ENCODE data around the gene CCDC141.

The CCDC141 gene

GRCh38 chr2:178880257-178880656 is 169.7 kb downstream of the CCDC141 start:
- H3K36me3 ChIP-seq (ENCODE audit: control insufficient read depth, insufficient read depth, low read length): no peaks in the 10 kb centered on the region

GRCh38 chr2:178877874-178878273 is 172.1 kb downstream of the CCDC141 start:
- no peaks in the 10 kb centered on the region for H3K27me3 ChIP-seq (ENCODE audit: control insufficient read depth, insufficient read depth, low read length, poor library complexity, severe bottlenecking)
- H3K4me1 ChIP-seq (ENCODE audit: control insufficient read depth, insufficient read depth, low read length): no peaks in the 10 kb centered on the region
- no peak overlapping the region for H3K4me3 ChIP-seq (ENCODE audit: insufficient read depth, low read depth, low read length)
- H3K36me3 ChIP-seq (ENCODE audit: control insufficient read depth, insufficient read depth, low read length): no peaks in the 10 kb centered on the region
- WGBS, 2 experiments: 88 to 89% methylated on average over 2 of the region's 2 CpGs
- no peaks in the 10 kb centered on the region for H3K9me3 ChIP-seq (ENCODE audit: control insufficient read depth, low read length)
- H3K27ac ChIP-seq (ENCODE audit: insufficient read depth, low read depth, low read length, poor library complexity, severe bottlenecking): no peak overlapping the region

More at GRCh38 chr2:178880257-178880656, 169.7 kb downstream of the CCDC141 start:
- Histone ChIP-seq H3K4me1 (ENCODE audit: control insufficient read depth, insufficient read depth, low read length) (no peaks in the 10 kb centered on the region), H3K27ac (ENCODE audit: insufficient read depth, low read depth, low read length, poor library complexity, severe bottlenecking) (no peak overlapping the region), H3K4me3 (ENCODE audit: insufficient read depth, low read depth, low read length) (no peak overlapping the region), H3K27me3 (ENCODE audit: control insufficient read depth, insufficient read depth, low read length, poor library complexity, severe bottlenecking) (no peaks in the 10 kb centered on the region), H3K9me3 (ENCODE audit: control insufficient read depth, low read length) (no peaks in the 10 kb centered on the region)
- 91% methylated on average over 3 of the region's 3 CpGs for WGBS, 2 experiments

- Histone ChIP-seq H3K27me3 (ENCODE audit: control insufficient read depth, insufficient read depth, low read length, poor library complexity, severe bottlenecking) (no peaks in the 10 kb centered on the region), H3K27ac (ENCODE audit: insufficient read depth, low read depth, low read length, poor library complexity, severe bottlenecking) (no peak overlapping the region), H3K9me3 (ENCODE audit: control insufficient read depth, low read length) (no peaks in the 10 kb centered on the region), H3K4me1 (ENCODE audit: control insufficient read depth, insufficient read depth, low read length) (no peaks in the 10 kb centered on the region), H3K36me3 (ENCODE audit: control insufficient read depth, insufficient read depth, low read length) (no peaks in the 10 kb centered on the region), H3K4me3 (ENCODE audit: insufficient read depth, low read depth, low read length) (no peak overlapping the region)
- WGBS, 2 experiments: 89 to 90% methylated on average over 8 of the region's 8 CpGs
Measured at GRCh38 chr2:178874529-178875240, 175.3 kb downstream of the CCDC141 start.

GRCh38 chr2:178873912-178874311 is 176.0 kb downstream of the CCDC141 start:
- 100% methylated on average over 1 to 3 of the region's 3 CpGs for WGBS, 2 experiments
- Histone ChIP-seq H3K27ac (ENCODE audit: insufficient read depth, low read depth, low read length, poor library complexity, severe bottlenecking) (no peak overlapping the region), H3K9me3 (ENCODE audit: control insufficient read depth, low read length) (no peaks in the 10 kb centered on the region), H3K4me3 (ENCODE audit: insufficient read depth, low read depth, low read length) (no peak overlapping the region), H3K27me3 (ENCODE audit: control insufficient read depth, insufficient read depth, low read length, poor library complexity, severe bottlenecking) (no peaks in the 10 kb centered on the region), H3K4me1 (ENCODE audit: control insufficient read depth, insufficient read depth, low read length) (no peaks in the 10 kb centered on the region), H3K36me3 (ENCODE audit: control insufficient read depth, insufficient read depth, low read length) (no peaks in the 10 kb centered on the region)

GRCh38 chr2:178871536-178871935 is 178.4 kb downstream of the CCDC141 start:
- H3K4me3 ChIP-seq (ENCODE audit: insufficient read depth, low read depth, low read length): no peak overlapping the region
- H3K27ac ChIP-seq (ENCODE audit: insufficient read depth, low read depth, low read length, poor library complexity, severe bottlenecking): no peak overlapping the region
- no peaks in the 10 kb centered on the region for H3K9me3 ChIP-seq (ENCODE audit: control insufficient read depth, low read length)
- H3K4me1 ChIP-seq (ENCODE audit: control insufficient read depth, insufficient read depth, low read length): no peaks in the 10 kb centered on the region
- no peaks in the 10 kb centered on the region for H3K36me3 ChIP-seq (ENCODE audit: control insufficient read depth, insufficient read depth, low read length)
- 97 to 100% methylated on average over 1 of the region's 1 CpG for WGBS, 2 experiments
- no peaks in the 10 kb centered on the region for H3K27me3 ChIP-seq (ENCODE audit: control insufficient read depth, insufficient read depth, low read length, poor library complexity, severe bottlenecking)

- whole genome bisulfite sequencing, 2 experiments: 83 to 88% methylated on average over 2 to 3 of the region's 3 CpGs
- H3K27me3 ChIP-seq (ENCODE audit: control insufficient read depth, insufficient read depth, low read length, poor library complexity, severe bottlenecking): no peaks in the 10 kb centered on the region
- no peaks in the 10 kb centered on the region for H3K4me1 ChIP-seq (ENCODE audit: control insufficient read depth, insufficient read depth, low read length)
- H3K4me3 ChIP-seq (ENCODE audit: insufficient read depth, low read depth, low read length): no peak overlapping the region
- no peaks in the 10 kb centered on the region for H3K9me3 ChIP-seq (ENCODE audit: control insufficient read depth, low read length)
- H3K27ac ChIP-seq (ENCODE audit: insufficient read depth, low read depth, low read length, poor library complexity, severe bottlenecking): no peak overlapping the region
- H3K36me3 ChIP-seq (ENCODE audit: control insufficient read depth, insufficient read depth, low read length): no peaks in the 10 kb centered on the region
Measured at GRCh38 chr2:178870703-178871102, 179.2 kb downstream of the CCDC141 start.

GRCh38 chr2:178865999-178866398 is 183.9 kb downstream of the CCDC141 start:
- whole genome bisulfite sequencing, 2 experiments: 86% methylated on average over 2 of the region's 2 CpGs; no CpG with 5 or more reads in 1 of the 2 experiments
- no peak overlapping the region for H3K4me3 ChIP-seq (ENCODE audit: insufficient read depth, low read depth, low read length)
- H3K4me1 ChIP-seq (ENCODE audit: control insufficient read depth, insufficient read depth, low read length): peaks cover 6% of the 10 kb centered on the region
- H3K27ac ChIP-seq (ENCODE audit: insufficient read depth, low read depth, low read length, poor library complexity, severe bottlenecking): no peak overlapping the region
- H3K9me3 ChIP-seq (ENCODE audit: control insufficient read depth, low read length): no peaks in the 10 kb centered on the region
- H3K27me3 ChIP-seq (ENCODE audit: control insufficient read depth, insufficient read depth, low read length, poor library complexity, severe bottlenecking): no peaks in the 10 kb centered on the region
- no peaks in the 10 kb centered on the region for H3K36me3 ChIP-seq (ENCODE audit: control insufficient read depth, insufficient read depth, low read length)

GRCh38 chr2:178865146-178865936 is 184.6 kb downstream of the CCDC141 start:
- no peaks in the 10 kb centered on the region for H3K9me3 ChIP-seq (ENCODE audit: control insufficient read depth, low read length)
- WGBS, 2 experiments: 95 to 97% methylated on average over 7 of the region's 7 CpGs
- no peak overlapping the region for H3K4me3 ChIP-seq (ENCODE audit: insufficient read depth, low read depth, low read length)
- H3K27me3 ChIP-seq (ENCODE audit: control insufficient read depth, insufficient read depth, low read length, poor library complexity, severe bottlenecking): no peaks in the 10 kb centered on the region
- H3K4me1 ChIP-seq (ENCODE audit: control insufficient read depth, insufficient read depth, low read length): peaks cover 6% of the 10 kb centered on the region
- H3K27ac ChIP-seq (ENCODE audit: insufficient read depth, low read depth, low read length, poor library complexity, severe bottlenecking): no peak overlapping the region
- H3K36me3 ChIP-seq (ENCODE audit: control insufficient read depth, insufficient read depth, low read length): no peaks in the 10 kb centered on the region

GRCh38 chr2:178863856-178864620 is 185.9 kb downstream of the CCDC141 start:
- 77 to 78% methylated on average over 17 of the region's 17 CpGs for WGBS, 2 experiments

More at GRCh38 chr2:178863856-178864620, 185.9 kb downstream of the CCDC141 start:
- H3K4me1 ChIP-seq (ENCODE audit: control insufficient read depth, insufficient read depth, low read length): peaks cover 6% of the 10 kb centered on the region
- H3K27ac ChIP-seq (ENCODE audit: insufficient read depth, low read depth, low read length, poor library complexity, severe bottlenecking): no peak overlapping the region
- H3K9me3 ChIP-seq (ENCODE audit: control insufficient read depth, low read length): no peaks in the 10 kb centered on the region
- no peaks in the 10 kb centered on the region for H3K27me3 ChIP-seq (ENCODE audit: control insufficient read depth, insufficient read depth, low read length, poor library complexity, severe bottlenecking)
- no peak overlapping the region for H3K4me3 ChIP-seq (ENCODE audit: insufficient read depth, low read depth, low read length)
- H3K36me3 ChIP-seq (ENCODE audit: control insufficient read depth, insufficient read depth, low read length): no peaks in the 10 kb centered on the region
